GM20431 (cell line): Measurements from ENCODE around the gene RIMKLA.

Experiments
- in situ Hi-C: fragments of 300-500 bp; cut with MseI, MboI; formaldehyde crosslinking; loops from one replicate; pipeline ENCODE4 v1.15.0; 2020; ENCODE audit warnings: low sequenced_read_pairs; ENCODE audit not compliant: unreplicated experiment

The RIMKLA gene, protein sequence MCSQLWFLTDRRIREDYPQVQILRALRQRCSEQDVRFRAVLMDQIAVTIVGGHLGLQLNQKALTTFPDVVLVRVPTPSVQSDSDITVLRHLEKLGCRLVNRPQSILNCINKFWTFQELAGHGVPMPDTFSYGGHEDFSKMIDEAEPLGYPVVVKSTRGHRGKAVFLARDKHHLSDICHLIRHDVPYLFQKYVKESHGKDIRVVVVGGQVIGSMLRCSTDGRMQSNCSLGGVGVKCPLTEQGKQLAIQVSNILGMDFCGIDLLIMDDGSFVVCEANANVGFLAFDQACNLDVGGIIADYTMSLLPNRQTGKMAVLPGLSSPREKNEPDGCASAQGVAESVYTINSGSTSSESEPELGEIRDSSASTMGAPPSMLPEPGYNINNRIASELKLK

DNA sequence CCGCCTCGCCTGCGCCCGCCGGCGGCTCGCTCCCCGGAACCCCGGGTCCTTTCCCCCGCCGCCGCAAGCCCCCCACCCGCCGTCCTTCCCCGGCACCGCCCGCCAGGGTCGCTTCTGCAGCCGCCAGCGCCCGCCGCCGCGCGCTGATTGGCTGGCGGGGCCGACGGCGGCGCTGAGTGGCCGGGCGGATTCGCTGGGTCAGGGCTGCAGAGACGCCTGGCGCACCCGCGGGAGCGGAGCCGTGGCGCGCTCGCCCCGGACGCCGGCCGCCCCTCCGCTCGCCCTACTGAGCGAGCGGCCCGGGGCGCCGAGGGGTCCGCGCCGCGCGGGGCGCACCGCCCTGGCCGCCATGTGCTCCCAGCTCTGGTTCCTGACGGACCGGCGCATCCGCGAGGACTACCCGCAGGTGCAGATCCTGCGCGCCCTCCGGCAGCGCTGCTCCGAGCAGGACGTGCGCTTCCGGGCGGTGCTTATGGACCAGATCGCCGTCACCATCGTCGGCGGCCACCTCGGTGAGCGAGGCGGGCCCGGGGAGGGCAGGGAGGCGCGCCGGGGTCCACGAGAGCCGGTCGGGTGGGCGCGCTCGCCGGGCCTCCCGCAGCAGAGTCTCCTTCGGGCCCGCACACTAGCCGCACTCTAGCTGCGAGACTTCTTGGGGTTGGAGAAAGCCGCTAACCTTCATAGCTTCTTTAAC lies at the start of gene RIMKLA:
TSS of gene RIMKLA (plus strand) at position 207 of the 694 bp plus-strand sequence. CDS start at position 350, 143 bp downstream.
- in situ Hi-C loops = no loop called here

DNA sequence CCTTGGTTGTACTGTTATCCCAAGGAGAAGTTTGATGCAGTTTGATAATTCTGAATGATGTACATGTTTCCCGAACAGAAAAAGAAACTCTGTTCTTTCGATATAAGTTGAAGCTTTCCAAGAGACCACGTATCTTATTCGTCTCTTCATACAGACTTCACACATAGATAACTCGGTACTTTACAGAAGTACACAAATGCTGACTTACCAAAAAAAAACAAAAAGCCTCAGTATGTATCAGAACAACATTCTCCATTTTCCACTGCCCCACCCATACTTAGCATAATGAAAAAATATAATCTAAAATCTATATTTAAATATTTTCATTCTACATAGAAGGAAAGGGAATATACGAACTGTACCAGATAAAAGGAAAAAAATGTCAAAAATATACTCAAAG lies 47.7 kb upstream of the RIMKLA start:
- in situ Hi-C loops = no loop called here

DNA sequence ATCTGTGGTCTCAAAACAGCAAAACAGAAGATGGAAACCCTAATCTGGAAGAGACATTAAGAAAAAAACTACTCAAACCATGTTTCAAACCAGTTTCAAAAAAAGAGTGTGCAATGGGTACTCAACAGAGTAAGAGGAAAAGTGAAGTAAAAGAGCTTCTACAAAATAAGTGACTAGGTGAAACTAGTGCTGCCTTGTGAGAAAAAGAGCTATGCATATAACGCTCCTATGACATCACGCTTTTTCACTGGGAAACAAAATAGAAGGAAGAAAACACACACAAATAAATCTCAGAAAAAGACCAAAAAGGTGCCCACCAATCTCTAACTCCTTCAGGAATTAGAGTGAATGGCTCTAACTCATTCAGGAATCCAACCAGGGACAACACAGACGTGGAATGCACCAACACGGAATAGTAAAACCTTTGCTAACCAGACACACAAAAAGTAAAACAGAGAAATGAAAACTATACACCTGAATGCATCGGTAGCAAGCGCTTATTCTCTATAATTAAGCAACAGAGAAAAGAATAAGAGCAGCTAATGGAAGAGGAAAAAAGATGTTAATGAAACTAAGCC lies 46.8 kb upstream of the RIMKLA start:
- in situ Hi-C loops = no loop called here

DNA sequence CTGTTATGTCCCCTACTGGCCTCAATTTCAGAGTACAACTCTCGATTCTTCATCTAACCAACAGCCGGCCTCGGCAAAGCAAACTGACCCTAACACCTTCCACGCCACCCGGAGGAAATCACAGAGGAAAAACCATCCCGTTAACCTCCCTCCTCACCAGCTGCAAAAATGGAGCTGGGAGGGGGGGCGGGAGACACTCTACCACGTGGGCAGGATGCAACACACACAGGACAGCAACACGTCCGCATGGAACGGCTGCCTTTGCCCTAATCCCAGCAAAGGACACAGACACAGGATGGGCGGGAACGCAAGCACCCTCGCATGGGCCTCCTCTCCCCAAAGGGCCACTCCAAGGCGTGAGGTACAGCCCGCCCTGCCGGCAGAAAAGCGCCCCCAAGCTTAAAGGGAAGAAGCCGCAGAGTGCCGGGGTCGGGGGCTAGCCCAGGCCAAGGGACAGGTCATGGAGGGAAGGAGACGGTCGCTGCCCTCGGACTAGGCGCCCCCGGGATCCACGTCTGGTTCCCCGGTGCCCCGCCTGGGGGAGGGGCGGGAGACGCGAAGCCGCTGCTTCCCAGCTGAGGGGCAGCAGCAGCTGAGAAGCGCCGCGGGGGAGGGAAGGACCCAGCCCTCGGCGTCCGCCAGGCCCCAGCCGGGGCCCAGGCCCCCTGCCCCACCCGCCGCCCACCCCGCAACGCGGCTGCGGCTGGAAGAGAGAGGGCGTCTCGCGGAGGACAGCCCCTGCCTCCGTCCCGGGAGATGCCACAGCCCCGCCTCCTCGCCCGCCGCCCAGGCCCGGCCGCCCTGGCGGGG lies 46.1 kb upstream of the RIMKLA start:
- in situ Hi-C loops = no loop called here

DNA sequence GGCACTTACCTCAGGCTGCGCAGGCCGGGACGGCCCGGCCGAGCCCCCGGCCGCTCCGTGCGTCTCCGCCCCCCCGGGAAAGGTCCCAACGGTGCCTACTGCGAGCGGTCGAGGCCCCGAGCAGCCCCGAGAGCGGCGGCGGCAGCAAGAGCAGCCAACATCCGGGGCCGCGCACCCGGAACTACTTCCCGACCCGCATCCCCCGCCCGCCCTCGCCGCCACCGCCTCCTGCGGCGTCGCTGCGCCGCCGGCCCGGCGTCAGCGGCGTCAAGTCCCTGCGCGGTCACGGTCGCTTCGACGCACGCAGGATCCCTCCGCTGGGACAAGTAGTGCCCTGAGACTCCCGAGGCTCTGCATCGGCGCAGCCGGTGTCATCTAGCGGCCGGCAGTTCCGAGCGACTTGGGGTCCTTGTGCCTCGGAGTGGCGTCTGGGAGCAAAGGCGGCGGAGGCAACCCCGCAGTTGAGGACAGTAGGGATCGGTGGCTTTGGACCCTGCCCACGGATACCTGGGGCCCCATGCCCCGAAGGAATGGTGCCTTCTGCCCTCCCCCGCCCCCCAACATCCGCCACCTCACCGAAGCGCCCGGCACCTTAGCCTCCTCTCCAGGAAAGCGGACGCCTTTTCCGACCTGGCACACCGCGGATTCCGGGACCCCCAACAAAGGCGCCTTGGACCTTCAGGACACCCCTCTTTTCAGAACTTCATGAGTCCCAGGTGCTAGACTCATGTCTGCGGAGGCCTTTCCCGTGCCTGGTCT lies 45.4 kb upstream of the RIMKLA start, which contains the start of gene FOXJ3:
TSS of gene FOXJ3 (minus strand) at position 186 of the 759 bp plus-strand sequence. CDS start 24,142 bp downstream, outside the sequence.
- in situ Hi-C loops = no loop called here

DNA sequence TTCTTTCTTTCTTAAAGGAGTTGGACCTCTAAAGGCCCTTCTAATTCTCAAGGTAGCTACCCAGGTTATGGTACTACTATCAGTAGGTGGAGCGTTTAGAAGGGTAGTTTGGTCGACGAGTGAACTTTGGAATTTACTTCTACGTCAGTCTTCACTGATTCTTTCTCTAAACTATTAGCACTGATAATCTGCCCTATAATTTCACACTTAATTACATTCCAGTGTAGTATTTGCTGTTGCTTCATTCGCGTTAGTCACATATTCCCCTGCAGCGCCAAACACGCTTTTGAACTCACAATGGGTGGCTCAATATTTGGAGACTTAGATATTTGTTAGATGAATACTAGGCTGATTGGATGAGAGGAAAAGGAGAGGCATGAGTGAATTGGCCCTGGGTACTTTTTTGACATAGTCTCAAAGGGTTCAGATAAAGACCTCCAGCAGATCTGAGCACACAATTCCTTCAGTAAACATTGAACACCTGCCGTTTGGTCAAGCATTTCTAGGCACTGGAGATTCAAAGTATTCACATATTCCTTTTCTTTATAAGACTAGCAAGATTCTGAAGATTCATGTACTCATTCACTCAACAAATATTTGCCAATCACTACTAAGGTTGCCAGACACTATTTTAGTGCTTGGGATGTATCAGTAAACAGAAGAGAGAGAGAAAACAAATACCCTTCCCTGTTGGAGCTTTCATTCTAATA lies 44.6 kb upstream of the RIMKLA start:
- in situ Hi-C loops = no loop called here

DNA sequence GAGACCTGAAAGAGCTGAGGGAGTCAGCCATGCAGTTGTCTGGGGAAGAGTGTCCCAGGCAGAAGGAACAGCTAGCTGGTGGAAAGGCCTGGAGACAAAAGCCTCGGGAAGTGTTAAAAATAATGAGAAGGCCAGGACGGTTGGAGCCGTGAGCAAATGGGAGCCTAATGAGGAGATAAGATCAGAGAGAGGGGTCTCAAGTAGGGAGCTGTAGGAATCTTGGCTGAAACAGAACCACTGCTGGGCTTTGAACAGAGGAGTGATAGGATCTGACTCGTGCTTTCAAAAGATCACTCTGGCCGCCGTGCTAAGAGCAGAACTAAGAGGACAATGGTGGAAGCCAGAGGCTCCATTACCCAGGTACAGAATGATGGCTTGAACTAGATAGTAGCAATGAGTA lies 43.6 kb upstream of the RIMKLA start:
- in situ Hi-C loops = no loop called here

DNA sequence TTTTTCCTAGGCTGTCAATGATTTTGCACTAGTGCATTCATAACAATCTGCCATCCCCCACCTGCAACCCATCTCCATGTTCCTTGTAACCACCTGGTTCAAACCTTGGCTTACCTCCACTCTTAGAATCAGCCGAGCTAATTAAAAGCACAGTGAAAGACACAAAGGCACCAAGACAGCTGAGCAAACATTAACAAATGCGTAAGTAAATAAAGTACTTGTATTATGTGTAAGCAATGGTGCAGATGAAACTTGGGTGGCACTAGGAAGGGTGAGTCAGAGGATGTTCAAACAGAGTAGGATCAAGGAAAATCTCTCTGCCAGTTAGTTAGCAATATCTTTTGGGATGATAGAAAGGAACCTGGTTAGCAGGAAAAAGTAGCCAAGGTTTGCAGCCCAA lies 40.5 kb upstream of the RIMKLA start:
- in situ Hi-C loops = no loop called here

DNA sequence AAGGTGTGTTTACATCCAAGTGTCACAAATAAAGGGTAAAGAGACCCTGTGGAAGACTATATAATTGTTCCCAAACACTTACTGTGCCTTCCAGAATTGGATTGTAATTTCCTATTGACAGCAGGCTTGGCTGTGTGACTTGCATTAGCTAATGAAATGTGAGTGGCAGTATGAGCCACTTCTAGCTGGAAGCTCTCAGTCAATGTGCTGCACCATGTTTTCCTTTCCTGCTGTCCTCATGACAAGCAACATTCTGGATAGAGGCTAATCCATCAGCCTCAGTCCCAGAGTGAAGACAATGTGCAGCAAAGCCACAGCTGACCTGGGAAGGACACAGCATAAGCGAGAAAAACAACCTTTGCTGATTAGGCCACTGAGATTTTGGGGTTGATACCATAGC lies 39.7 kb upstream of the RIMKLA start:
- in situ Hi-C loops = no loop called here

DNA sequence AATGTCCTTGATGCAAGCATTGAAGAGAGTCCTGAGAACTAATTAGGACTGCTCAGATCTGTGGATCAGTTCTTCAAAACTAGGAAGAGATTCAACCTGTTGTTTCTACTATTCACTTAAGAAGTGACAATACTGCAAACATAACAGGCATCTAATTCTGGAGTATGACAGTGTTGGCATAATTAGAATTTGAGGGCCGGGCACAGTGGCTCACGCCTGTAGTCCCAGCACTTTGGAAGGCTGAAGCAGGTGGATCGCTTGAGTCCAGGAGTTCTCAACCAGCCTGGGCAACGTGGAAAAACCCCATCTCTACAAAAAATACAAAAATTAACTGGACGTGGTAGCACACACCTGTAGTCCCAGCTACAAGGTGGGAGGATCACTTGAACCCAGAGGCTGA lies 37.5 kb upstream of the RIMKLA start:
- in situ Hi-C loops = no loop called here

DNA sequence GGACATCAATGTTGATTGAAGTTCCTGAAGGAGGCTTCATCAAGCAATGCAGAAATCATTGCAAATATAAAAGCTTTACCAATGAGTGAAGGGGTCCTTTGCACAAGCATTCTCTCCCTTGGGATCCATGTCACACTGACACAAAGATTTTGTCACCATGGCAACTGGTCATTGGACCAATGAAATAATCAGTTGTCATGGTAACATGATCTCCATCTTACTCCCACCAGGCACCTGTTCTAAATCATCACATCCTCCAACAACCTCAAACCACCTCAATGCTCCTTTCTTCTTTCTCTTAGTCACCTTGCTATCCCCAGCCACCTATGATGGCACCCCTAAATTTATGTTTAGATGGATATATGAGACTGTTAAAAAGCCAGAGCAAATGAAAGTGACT lies 32.1 kb upstream of the RIMKLA start:
- in situ Hi-C loops = no loop called here

DNA sequence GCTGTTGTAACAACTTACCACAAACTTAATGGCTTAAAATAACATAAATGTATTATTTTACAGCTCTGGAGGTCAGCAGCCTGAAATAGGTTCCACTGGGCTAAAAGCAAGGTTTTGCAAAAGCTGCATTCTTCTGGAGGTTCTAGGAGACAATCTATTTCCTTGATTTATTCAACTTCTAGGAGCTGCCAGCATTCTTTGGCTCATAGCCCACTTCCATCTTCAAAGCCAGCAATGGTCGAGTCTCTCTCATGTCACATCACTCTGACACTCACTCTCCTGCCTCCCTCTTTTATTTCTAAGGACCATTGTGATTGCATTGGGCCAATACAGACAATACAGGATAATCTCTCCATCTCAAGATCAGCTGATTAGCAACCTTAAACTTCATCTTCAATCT lies 30.5 kb upstream of the RIMKLA start:
- in situ Hi-C loops = loop anchor here (25.0 kb wide), 1 partner anchor 387 kb away; the partner anchor contains the start of gene CLDN19

DNA sequence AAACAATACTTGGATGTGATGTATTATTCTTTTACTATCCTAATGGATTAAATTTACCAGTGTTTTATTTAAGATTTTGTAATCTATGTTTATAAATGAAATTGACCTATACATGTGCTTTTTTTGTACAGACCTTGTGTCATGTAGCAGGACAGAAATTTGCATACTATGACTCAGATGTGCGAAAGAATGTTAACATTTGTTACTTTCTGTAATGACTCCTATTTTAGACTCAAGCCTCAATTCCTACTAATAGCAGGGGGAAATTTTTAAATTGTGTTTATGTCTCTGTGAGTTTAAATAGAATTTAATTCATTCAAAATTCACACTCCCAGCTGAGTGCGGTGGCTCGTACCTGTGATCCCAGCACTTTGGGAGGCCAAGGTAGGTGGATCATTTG lies 21.8 kb upstream of the RIMKLA start:
- in situ Hi-C loops = loop anchor here (25.0 kb wide), 1 partner anchor 379 kb away; the partner anchor contains the start of gene CLDN19

DNA sequence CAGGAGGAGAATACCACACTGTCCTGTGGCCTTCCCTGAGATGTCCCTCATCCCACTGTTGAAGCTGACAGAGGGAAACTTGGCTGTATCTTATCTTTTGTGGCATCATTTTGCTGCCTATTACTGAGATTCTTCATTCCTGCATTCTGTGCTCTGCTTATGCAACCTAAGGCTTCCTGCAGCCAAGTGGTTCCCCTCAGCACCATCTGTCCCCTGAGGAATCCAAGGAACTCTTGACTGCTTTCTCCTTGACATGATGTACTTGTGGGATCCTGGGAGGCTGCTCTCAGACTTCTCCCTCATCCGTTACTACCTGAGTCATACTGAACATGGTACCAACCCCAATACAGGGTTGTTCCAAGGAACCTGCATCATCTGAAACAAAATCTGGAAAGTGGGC lies 21.1 kb upstream of the RIMKLA start:
- in situ Hi-C loops = loop anchor here (25.0 kb wide), 1 partner anchor 378 kb away; the partner anchor contains the start of gene CLDN19

DNA sequence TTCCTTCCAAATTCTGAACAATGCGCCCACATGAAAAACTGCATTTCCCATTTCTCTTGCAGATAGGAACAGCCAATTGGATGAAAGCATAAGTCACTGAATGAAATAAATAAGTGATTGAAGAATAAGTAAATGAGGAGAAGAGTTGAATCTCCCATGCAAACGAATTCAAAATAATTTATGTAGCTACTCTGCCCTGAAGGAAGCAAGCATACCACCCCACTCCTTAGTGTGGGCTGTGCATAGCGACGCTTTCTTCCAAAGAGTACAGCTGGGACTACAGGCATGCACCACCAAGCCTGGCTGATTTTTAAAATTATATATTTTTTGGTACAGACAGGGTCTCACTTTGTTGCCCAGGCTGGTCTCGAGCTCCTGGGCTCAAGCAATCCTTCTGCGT lies 16.5 kb upstream of the RIMKLA start:
- in situ Hi-C loops = loop anchor here (25.0 kb wide), 1 partner anchor 373 kb away; the partner anchor contains the start of gene CLDN19

DNA sequence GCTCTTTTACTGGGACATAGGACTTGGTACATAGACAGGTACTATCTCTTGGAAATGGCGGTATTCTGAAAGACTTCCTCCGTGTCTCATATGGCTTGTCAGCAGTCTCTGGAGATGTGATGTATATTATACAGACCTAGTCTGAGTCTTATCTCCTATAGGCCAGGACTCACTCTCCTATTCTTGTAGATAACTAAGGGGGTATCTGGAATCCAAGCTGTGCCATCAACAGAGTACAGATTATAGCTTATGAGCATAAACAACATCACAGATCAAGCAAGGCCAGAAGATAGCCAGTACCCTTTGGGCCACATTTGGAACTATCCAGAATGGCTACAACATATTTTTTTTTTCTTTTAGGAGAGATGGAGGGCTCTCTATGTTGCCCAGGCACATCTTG lies 16.1 kb upstream of the RIMKLA start:
- in situ Hi-C loops = loop anchor here (25.0 kb wide), 1 partner anchor 373 kb away; the partner anchor contains the start of gene CLDN19

DNA sequence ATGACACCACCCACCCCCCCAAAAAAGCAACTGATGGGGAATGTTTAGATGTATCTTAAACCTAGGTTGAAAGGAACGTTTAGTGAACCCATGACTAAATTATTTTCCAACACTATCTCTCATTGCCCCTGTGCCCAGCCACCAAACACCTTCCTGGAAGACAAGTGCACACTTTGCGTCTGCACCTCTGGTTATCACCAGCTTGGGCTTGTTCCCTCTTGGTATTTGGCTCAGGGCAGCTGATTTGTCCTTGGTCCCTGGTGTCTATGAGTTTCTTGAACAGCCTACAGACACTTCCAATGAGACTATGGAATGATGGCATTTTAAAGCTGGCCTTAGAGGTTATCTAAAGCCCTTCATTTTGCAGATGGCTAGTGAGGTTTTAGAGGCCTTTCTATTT lies 15.5 kb upstream of the RIMKLA start:
- in situ Hi-C loops = loop anchor here (25.0 kb wide), 1 partner anchor 372 kb away; the partner anchor contains the start of gene CLDN19

DNA sequence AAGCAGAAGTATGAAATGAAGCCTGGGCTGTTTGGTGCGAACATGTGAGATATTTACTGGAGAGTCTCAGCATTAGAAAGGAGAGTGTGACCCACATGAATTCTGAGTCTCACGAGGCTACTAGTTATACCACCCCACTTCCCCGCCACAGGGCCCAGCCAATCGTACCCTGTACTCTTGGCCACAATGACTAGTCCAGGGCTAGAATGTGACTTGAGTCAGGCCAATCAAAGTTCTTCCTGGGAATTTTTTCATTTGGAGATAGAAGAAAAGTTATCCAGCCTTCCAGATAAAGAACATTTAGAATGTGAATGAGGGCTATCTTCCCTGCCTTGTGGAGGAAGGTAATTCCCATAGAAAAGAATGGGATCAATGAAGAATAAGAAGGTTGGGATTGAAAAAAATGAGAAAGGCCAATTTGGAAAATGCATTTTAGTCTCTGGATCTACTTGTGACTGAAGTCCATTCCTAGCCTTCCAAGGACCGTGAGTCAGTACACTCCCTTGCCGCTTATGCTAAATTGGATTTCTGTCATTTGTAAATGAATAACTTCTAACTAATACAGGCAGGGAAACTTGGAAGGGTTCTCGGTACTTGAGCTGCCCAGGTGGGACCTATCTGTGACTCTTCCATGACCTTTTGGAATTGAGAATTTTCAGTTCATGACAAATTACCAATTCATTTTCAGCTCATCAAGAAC lies 12.3 kb upstream of the RIMKLA start:
- in situ Hi-C loops = loop anchor here (25.0 kb wide), 1 partner anchor 369 kb away; the partner anchor contains the start of gene CLDN19
